Natural killer cell (primary cell): ENCODE measurements around the gene SRMS. TPM values are rescaled to one million over a fixed set of nuclear protein-coding genes. Genes with fewer than 3 reads are reported as not detected.

Experiments
- ATAC-seq, 3 donors: fragments of 150-1000 bp in 2 of 3; fragments of 200-7000 bp in 1 of 3; cut with Tn5 transposase; 1 replicate in 1 of 3; 2 replicates in 2 of 3; pipeline ENCODE4 v1.10.0; 2021; ENCODE audit warnings: mild to moderate bottlenecking in 2 of 3, moderate library complexity in 2 of 3
- DNase-seq, 2 donors: peaks; one replicate each; pipeline versions ENCODE4 v3.0.0 to v3.0.0-alpha.2; 2013 to 2021; ENCODE audit warnings: mixed read lengths in 1 of 2
- H3K27ac ChIP-seq: one replicate; pipeline ENCODE4 v1.5.1; 2013; ENCODE audit warnings: mild to moderate bottlenecking, low read length
- H3K27me3 ChIP-seq: one replicate; pipeline ENCODE4 v1.6.1; 2013; ENCODE audit warnings: low read length; ENCODE audit not compliant: control insufficient read depth, insufficient read depth
- H3K36me3 ChIP-seq: one replicate; pipeline ENCODE4 v1.6.1; 2013; ENCODE audit warnings: low read length; ENCODE audit not compliant: control insufficient read depth, insufficient read depth
- H3K4me1 ChIP-seq: one replicate; pipeline ENCODE4 v1.6.1; 2013; ENCODE audit warnings: low read length; ENCODE audit not compliant: control insufficient read depth, insufficient read depth
- H3K4me3 ChIP-seq: one replicate; pipeline ENCODE4 v1.5.1; 2013; ENCODE audit warnings: low read length
- H3K9me3 ChIP-seq: one replicate; pipeline ENCODE4 v1.6.1; 2013; ENCODE audit warnings: low read length; ENCODE audit not compliant: control insufficient read depth, insufficient read depth
- H3K27ac Mint-ChIP-seq, 2 donors: one replicate each; pipeline ENCODE4 v1.8.0; 2022; ENCODE audit warnings: mild to moderate bottlenecking in 2 of 2, mixed read lengths in 2 of 2, moderate library complexity in 1 of 2
- H3K27me3 Mint-ChIP-seq, 2 donors: one replicate each; pipeline ENCODE4 v1.8.0; 2022; ENCODE audit warnings: low read depth in 2 of 2, mixed read lengths in 2 of 2
- H3K36me3 Mint-ChIP-seq: one replicate; pipeline ENCODE4 v1.8.0; 2022; ENCODE audit warnings: mixed read lengths
- H3K4me1 Mint-ChIP-seq, 2 donors: one replicate each; pipeline ENCODE4 v1.8.0; 2022; ENCODE audit warnings: mixed read lengths in 2 of 2
- H3K4me3 Mint-ChIP-seq: one replicate; pipeline ENCODE4 v1.8.0; 2022; ENCODE audit warnings: mild to moderate bottlenecking, moderate library complexity, mixed read lengths
- H3K9me3 Mint-ChIP-seq, 2 donors: one replicate each; pipeline ENCODE4 v1.8.0; 2022; ENCODE audit warnings: mixed read lengths in 2 of 2
- WGBS: methylation state at CpG from one replicate; pipeline ENCODE4 v1.1.7; 2013; ENCODE audit warnings: missing lambda C conversion rate; ENCODE audit not compliant: insufficient coverage; 5-methylcytosine and 5-hydroxymethylcytosine counted together
- intact Hi-C: fragments of 100-400 bp; cut with micrococcal nuclease; formaldehyde crosslinking; loops from one replicate; pipeline ENCODE4 v1.14.2; 2022
- total RNA-seq, 4 donors: library from RNA; stranded (reverse); fragments of 120-200 nt in 1 of 4; gene quantifications; one replicate each; pipeline versions ENCODE4 v1.2.3 to v1.2.4, GENCODE V29; 2013 to 2022
- TF ChIP-seq, protein P1 (sequence below): fragments of 200-600 bp; IDR thresholded peaks from one replicate; pipeline ENCODE4 v1.8.0; 2022; ENCODE audit warnings: antibody characterized with exemption

Gene SRMS
- total RNA-seq, 3 donors from 2014 or later (not counting 1 experiment from before 2014, with no cell fraction given), result 0.16 to 0.23 TPM; not detected in 1

DNA sequence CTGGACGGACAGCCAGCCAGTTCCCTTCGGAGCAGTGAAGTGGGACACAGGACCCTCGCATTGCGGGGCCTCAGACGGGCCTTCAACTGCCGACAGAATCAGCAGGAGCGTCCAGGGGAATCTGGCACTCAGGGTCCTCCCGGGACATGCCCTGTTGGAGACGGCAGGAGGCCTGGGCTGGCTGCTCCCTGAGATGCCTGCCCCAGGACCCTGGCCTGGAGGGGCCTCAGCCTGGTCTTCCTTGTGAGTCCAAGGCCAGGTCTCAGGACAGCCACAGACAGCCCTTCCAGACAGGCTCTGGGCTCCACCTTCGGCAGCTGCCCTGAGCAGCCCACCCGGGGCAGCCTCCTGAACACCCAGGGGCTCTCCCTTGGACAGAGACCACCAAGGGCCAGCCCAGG lies 41.1 kb upstream of the SRMS start:
- no peaks in the 10 kb centered on the region for H3K9me3 Mint-ChIP-seq
- Histone ChIP-seq H3K27me3 (no peaks in the 10 kb centered on the region), H3K9me3 (no peaks in the 10 kb centered on the region), H3K4me3 (no peak overlapping the region), H3K27ac (no peak overlapping the region), H3K4me1 (no peaks in the 10 kb centered on the region), H3K36me3 (peaks cover 36% of the 10 kb centered on the region)
- no peak for DNase-seq
- H3K4me3 Mint-ChIP-seq, result no peak overlapping the region
- intact Hi-C loops, result no loop called here
- H3K36me3 Mint-ChIP-seq, result no peaks in the 10 kb centered on the region
- no peaks in the 10 kb centered on the region for H3K27me3 Mint-ChIP-seq
- WGBS, result 94% methylated on average over 11 of the region's 11 CpGs
- TF ChIP-seq, protein P1, sequence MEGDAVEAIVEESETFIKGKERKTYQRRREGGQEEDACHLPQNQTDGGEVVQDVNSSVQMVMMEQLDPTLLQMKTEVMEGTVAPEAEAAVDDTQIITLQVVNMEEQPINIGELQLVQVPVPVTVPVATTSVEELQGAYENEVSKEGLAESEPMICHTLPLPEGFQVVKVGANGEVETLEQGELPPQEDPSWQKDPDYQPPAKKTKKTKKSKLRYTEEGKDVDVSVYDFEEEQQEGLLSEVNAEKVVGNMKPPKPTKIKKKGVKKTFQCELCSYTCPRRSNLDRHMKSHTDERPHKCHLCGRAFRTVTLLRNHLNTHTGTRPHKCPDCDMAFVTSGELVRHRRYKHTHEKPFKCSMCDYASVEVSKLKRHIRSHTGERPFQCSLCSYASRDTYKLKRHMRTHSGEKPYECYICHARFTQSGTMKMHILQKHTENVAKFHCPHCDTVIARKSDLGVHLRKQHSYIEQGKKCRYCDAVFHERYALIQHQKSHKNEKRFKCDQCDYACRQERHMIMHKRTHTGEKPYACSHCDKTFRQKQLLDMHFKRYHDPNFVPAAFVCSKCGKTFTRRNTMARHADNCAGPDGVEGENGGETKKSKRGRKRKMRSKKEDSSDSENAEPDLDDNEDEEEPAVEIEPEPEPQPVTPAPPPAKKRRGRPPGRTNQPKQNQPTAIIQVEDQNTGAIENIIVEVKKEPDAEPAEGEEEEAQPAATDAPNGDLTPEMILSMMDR, result no peak
- no peaks in the 10 kb centered on the region for H3K4me1 Mint-ChIP-seq
- ATAC-seq, result no peak
- no peak overlapping the region for H3K27ac Mint-ChIP-seq

DNA sequence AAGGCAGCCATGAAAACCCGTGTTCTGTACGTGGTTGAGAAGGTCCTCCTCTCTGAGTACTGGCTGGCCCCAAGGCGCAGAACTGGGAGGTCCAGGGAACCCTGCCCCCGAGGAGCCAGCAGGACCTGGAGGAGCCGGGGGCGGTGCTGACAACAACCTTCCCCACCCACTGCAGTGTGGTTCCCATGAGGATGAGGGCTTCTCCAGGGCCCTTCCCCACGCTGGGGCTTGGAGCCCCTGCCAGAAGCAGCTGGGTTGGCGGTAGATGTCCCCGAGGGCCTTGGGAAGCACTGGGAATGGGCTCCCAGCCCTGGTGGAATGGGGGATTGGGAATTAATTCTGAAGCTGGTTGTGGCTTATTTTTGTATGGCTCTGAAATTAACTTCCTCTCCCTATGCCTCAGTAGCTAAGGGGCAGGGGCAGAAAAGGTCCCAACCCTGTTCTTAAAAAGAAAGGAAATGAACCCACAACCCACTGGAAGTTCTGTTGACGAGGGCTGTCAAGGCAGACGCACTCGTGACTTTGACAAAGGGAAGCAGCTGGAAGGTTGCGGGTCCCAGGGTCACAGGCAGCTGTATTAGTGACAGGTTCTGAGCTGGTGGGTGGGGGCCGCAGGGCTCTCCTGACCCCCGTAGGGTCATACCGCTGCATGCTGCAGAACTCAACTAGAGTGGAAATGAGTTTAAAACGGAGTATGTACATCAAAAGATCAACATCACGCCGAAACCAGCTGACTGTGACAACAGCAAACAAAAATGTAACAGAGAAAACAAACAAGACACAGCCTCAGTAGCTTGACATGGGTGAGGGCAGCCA lies 40.4 kb upstream of the SRMS start:
- ATAC-seq (no peak), DNase-seq (peak in 1 of 2 donors; percentile 42)
- no peaks in the 10 kb centered on the region for H3K4me1 ChIP-seq
- intact Hi-C loops, result no loop called here
- H3K27me3 ChIP-seq, result no peaks in the 10 kb centered on the region
- H3K4me3 ChIP-seq, result no peak overlapping the region
- Mint-ChIP-seq H3K27ac (no peak overlapping the region), H3K36me3 (no peaks in the 10 kb centered on the region), H3K9me3 (no peaks in the 10 kb centered on the region), H3K4me1 (no peaks in the 10 kb centered on the region), H3K27me3 (no peaks in the 10 kb centered on the region), H3K4me3 (no peak overlapping the region)
- no peak overlapping the region for H3K27ac ChIP-seq
- TF ChIP-seq, protein P1, result no peak
- H3K9me3 ChIP-seq, result no peaks in the 10 kb centered on the region
- H3K36me3 ChIP-seq, result peaks cover 34% of the 10 kb centered on the region
- WGBS, result 54% methylated on average over 19 of the region's 19 CpGs

DNA sequence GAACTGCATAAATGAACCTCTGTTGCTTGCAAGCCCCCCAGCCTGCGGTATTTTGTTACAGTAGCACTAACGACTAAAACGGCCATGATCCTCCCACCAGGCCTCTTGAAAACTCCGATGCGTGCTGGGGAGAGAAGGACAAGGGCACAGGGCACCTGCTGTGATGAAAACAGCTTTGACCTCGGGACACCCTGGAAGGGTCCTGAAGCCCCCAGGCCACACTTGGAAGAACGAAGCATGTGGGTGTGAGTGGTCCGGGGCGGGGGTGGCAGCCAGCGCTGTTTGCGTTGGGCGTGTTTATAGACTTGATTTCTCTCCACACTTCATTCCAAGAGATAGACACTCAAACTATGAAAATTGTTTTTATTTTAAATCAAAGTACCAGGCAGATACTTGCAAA lies 39.7 kb upstream of the SRMS start:
- no peaks in the 10 kb centered on the region for H3K27me3 Mint-ChIP-seq
- intact Hi-C loops, result no loop called here

More for the DNA sequence above, 39.7 kb upstream of the SRMS start:
- Histone ChIP-seq H3K9me3 (no peaks in the 10 kb centered on the region), H3K4me3 (no peak overlapping the region), H3K27me3 (no peaks in the 10 kb centered on the region), H3K4me1 (no peaks in the 10 kb centered on the region), H3K27ac (no peak overlapping the region), H3K36me3 (peaks cover 27% of the 10 kb centered on the region)
- DNase-seq (no peak), ATAC-seq (no peak)
- WGBS, result 96% methylated on average over 12 of the region's 12 CpGs
- Mint-ChIP-seq H3K27ac (no peak overlapping the region), H3K4me1 (no peaks in the 10 kb centered on the region), H3K9me3 (no peaks in the 10 kb centered on the region), H3K4me3 (no peak overlapping the region), H3K36me3 (no peaks in the 10 kb centered on the region)
- TF ChIP-seq, protein P1, result no peak
